ENCODE measurements around the gene IQGAP1.
"Not testable (repeated sequence)": the region's sequence is repeated elsewhere in the genome, so short reads cannot be mapped to it uniquely, and the experiment has no call there.

Gene IQGAP1

GRCh38 chr15:90387534-90388461 is at the start of gene IQGAP1:
Gene IQGAP1, plus strand, starts transcription at chr15:90388242. Its CDS starts 100 bp downstream, at chr15:90388342.
- peak; percentile 73 for DNase-seq

- no peak for DNase-seq
Measured at GRCh38 chr15:90338532-90338931, 49.5 kb upstream of the IQGAP1 start.

- DNase-seq = no peak
Measured at GRCh38 chr15:90340345-90340744, 47.7 kb upstream of the IQGAP1 start.

GRCh38 chr15:90343302-90343790 is 44.7 kb upstream of the IQGAP1 start:
- no peak for DNase-seq

- no peak for DNase-seq
Measured at GRCh38 chr15:90344662-90345061, 43.4 kb upstream of the IQGAP1 start.

GRCh38 chr15:90345857-90346256 is 42.2 kb upstream of the IQGAP1 start:
- DNase-seq = no peak

DNA sequence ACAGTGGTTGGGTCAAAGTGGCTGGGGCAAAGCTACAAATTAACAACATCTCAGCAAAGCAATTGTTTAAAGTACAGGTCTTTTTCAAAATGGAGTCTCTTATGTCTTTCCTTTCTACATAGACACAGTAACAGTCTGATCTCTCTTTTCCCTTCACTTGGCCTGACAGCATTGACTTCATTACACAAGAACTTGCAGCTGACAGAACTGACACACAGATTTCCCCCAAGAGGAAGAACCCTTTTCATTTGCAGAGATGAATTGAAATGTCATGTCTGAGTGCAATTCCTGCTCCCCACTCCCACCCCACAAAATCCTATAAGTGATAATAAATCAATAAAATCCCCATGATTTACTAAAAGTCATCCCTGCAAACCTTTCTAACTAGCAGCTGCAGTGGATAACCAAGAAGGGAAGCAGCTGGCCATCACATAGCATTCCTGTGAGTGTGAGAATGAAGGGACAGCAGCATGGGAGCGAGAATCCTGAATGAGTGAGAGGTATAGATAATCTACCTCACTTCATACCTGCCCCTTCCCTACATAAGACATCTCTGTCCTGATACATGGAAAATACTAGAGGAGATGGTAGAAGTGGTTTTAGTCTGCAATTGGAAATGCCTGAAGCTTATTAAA is 40.5 kb upstream of the IQGAP1 start:
- not testable (repeated sequence) for DNase-seq

DNA sequence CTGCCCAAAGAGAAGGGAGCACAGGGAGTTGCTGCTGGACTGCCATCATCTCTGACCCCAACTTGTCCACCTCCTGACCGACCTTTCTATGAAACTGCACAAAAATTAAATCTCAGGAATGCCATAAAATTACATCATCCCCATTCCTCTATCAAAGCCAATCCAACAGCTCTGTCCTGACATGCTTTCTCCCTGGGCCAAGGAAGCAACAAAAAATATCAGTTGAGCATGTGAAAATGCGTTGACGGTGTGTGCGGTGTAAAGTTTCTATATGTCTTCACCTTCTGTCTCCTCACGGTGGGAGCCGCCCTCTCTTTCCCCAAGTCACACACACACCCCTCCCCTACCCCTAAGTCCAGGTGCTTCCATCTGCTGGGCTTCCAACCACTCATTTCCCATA is 39.6 kb upstream of the IQGAP1 start:
- DNase-seq = no peak

- no peak for DNase-seq
Measured at GRCh38 chr15:90349072-90349471, 39.0 kb upstream of the IQGAP1 start.

- no peak for DNase-seq
Measured at GRCh38 chr15:90349821-90350220, 38.2 kb upstream of the IQGAP1 start.

GRCh38 chr15:90351479-90352106 is 36.4 kb upstream of the IQGAP1 start:
- DNase-seq = no peak

DNA sequence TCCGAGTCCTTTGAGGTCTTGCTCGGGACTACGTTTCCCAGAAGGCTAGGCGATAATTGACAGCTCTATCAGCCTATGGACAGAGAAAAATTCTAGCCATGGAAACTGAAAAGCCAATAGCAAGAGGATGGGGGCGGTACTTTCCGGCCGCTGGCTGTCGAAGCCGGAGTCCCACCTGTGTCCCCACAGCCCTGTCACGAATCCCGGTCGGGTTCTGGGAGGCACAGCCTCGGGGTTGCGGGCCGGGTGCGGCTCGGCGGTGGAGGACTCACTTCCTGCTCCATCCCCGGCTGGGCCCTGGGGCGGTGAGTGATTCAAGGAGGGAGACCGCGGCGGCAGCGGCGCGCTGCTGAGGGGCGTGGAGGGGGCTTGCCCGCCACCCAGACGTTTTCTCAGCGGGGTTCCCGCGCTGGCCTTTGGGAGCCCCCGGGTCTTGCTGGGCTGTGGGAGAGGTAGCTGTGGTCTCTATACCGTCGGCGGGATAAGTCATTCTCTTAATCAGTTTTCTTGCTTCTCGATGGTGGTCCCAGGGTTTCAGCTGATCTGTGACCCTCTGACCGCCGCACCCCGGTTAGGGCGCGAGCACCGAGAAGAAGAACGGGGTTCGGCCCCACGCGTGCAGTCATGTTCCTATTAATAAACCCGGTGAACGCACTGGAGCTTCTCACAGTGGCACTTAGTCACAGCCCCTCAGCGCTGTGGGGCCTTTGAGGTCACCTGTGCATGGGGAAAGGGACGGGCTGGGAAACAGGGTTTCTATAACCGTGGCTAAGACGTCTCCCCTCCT is 35.7 kb upstream of the IQGAP1 start, which contains the start of gene ZNF774:
Gene ZNF774 (plus strand): TSS at position 178 of the 787 bp plus-strand sequence. CDS start 2,377 bp downstream, outside the sequence.
- peak; percentile 84 for DNase-seq

- DNase-seq = no peak
Measured at GRCh38 chr15:90354986-90355385, 33.1 kb upstream of the IQGAP1 start.

GRCh38 chr15:90358124-90359033 is 29.7 kb upstream of the IQGAP1 start:
- no peak for DNase-seq

DNA sequence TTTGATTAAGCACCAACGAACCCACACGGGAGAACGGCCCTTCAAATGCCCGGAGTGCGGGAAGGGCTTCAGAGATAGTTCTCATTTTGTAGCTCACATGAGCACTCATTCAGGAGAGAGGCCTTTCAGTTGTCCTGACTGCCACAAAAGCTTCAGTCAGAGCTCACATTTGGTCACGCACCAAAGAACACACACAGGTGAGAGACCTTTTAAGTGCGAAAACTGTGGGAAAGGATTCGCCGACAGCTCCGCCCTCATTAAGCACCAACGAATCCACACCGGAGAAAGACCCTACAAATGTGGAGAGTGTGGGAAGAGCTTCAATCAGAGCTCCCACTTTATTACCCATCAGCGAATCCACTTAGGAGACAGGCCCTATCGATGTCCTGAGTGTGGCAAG is 27.3 kb upstream of the IQGAP1 start:
- no peak for DNase-seq

DNA sequence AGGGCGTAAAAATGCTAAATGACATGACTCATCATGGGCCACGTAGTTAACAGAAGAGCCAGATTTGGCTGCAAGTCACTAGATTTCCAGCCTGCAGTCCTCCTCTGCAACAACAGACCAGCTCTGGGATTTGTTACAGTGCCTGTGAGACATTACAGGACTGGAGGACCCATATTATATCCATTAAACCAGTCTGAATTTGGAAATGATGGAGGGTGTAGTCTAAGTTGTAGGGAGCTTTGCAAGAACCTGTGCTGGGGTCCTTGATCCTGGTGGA is 25.2 kb upstream of the IQGAP1 start:
- no peak for DNase-seq

DNA sequence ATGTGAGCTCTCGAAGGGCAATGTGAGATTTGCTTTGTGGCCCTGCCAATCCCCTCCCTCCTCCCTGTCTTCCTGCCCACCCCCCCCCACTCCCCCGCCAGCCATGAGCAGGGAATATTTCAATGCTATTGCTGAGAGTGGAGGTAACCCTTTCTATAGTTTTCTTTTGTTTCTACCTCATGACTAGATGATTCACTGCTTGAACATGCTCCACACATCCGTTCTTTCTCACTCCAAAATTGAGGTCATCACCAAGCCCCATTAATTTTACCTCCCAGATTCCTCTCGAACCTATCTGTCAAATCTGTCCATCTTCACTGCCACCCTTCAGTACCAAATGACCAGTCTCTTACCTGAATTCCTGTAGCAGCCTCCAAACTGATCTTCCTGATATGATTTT is 23.8 kb upstream of the IQGAP1 start:
- DNase-seq = no peak

- DNase-seq = no peak
Measured at GRCh38 chr15:90365414-90366055, 22.5 kb upstream of the IQGAP1 start.

DNA sequence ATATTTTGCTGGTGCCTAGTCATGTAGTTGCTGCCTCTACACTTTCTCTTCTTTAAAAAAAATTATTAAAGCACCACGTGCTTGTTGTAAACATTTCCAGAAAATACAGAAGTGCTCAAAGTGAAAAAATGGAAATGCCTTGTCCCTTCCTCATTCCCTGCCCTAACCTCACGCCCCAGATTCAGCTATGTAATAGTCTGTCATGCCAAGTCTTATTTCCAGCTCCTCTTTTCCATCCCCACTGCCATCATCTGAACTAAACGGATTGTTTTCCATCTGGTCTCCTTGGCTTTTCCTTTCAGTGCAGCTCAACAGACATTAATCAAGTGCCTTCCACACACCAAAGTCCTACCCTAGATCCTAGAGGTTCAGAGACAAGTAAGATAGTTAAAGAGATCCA is 20.5 kb upstream of the IQGAP1 start:
- DNase-seq = no peak

- no peak for DNase-seq
Measured at GRCh38 chr15:90375071-90375470, 13.0 kb upstream of the IQGAP1 start.

- no peak for DNase-seq
Measured at GRCh38 chr15:90376789-90377188, 11.3 kb upstream of the IQGAP1 start.
